Heart left ventricle (tissue), 16 donors: ENCODE data around the gene SPTBN2. TPM values are rescaled to one million over a fixed set of nuclear protein-coding genes. Genes with fewer than 3 reads are reported as not detected.

Experiments used
- ATAC-seq, 4 donors: fragments of 200-7000 bp; cut with Tn5 transposase; one replicate each; pipeline ENCODE4 v1.9.1; 2020 to 2022; ENCODE audit warnings: moderate library complexity in 4 of 4, mild to moderate bottlenecking in 3 of 4, moderate number of reproducible peaks in 1 of 4
- DNase-seq, 5 donors: peaks; one replicate each; pipeline ENCODE4 v3.0.0-alpha.2; 2020
- H3K27ac ChIP-seq, 12 donors: fragments of 200-600 bp; sonication (generic) in 4 of 12; one replicate each; pipeline versions ENCODE4 v1.5.0 to v1.8.0; 2016 to 2022; ENCODE audit warnings: mild to moderate bottlenecking in 2 of 12
- H3K27me3 ChIP-seq, 9 donors: fragments of 200-600 bp; sonication (generic) in 2 of 9; one replicate each; pipeline versions ENCODE4 v1.5.1 to v1.8.0; 2016 to 2022; ENCODE audit warnings: mild to moderate bottlenecking in 3 of 9
- H3K36me3 ChIP-seq, 9 donors: fragments of 200-600 bp; sonication (generic) in 2 of 9; one replicate each; pipeline versions ENCODE4 v1.5.0 to v1.8.0; 2018 to 2022; ENCODE audit warnings: mild to moderate bottlenecking in 2 of 9
- H3K4me1 ChIP-seq, 12 donors: fragments of 200-600 bp; sonication (generic) in 4 of 12; one replicate each; pipeline versions ENCODE4 v1.5.0 to v1.8.0; 2016 to 2022; ENCODE audit warnings: mild to moderate bottlenecking in 3 of 12
- H3K4me3 ChIP-seq, 12 donors: fragments of 200-600 bp; sonication (generic) in 4 of 12; one replicate each; pipeline versions ENCODE4 v1.5.0 to v1.8.0; 2017 to 2022; ENCODE audit warnings: mild to moderate bottlenecking in 9 of 12, moderate library complexity in 4 of 12
- H3K9me3 ChIP-seq, 12 donors: fragments of 200-600 bp; sonication (generic) in 4 of 12; one replicate each; pipeline versions ENCODE4 v1.5.0 to v1.8.0; 2016 to 2022; ENCODE audit warnings: mild to moderate bottlenecking in 1 of 12
- CTCF ChIP-seq, 12 donors: fragments of 200-600 bp; sonication (generic) in 4 of 12; IDR thresholded peaks; one replicate each; pipeline versions ENCODE4 v1.5.0 to v1.8.0; 2018 to 2022; ENCODE audit warnings: antibody characterized with exemption in 12 of 12, mild to moderate bottlenecking in 5 of 12
- POLR2A ChIP-seq, 2 donors: fragments of 450-650 bp; IDR thresholded peaks; one replicate each; pipeline ENCODE4 v1.6.1; 2017; ENCODE audit warnings: antibody characterized with exemption in 2 of 2, mild to moderate bottlenecking in 2 of 2, moderate library complexity in 2 of 2
- whole genome bisulfite sequencing, 4 donors: extraction: QIAGEN DNeasy Blood & Tissue Kit in 2 of 4; methylation state at CpG; one replicate each; pipeline versions ENCODE4 v1.1.5 to v1.1.7; 2013 to 2018; 5-methylcytosine and 5-hydroxymethylcytosine counted together
- intact Hi-C, 10 donors: fragments of 100-400 bp; cut with DNase I; formaldehyde crosslinking; loops; one replicate each; pipeline versions ENCODE4 v1.11.1 to v1.14.2; 2022
- polyA plus RNA-seq, 2 donors: library from polyadenylated mRNA; stranded (reverse); fragments of 200-250 nt; gene quantifications; one replicate each; pipeline ENCODE4 v1.2.3, GENCODE V29; 2013
- total RNA-seq, 9 donors: library from RNA; depleted of rRNA in 2 of 9; stranded (reverse); fragments of >200 nt in 2 of 9; fragmentation: NEBNext Ultra II Directional in 3 of 9; extraction: Animal tissue kit (Norgen Biotek cat#: 25700) in 3 of 9; gene quantifications; one replicate each; pipeline versions ENCODE4 v1.1.0 to v1.2.4, GENCODE V29; 2016 to 2023
- donor health status: ischemic (EF 13 %, LVEDD 7.1; RV severe dilation, severe dysfunction).
- donor health status: healthy with polysubstance abuse.
- donor health status: DM: no; HTN: yes; CAD: no.
- donor health status: DM: no; HTN: no; CAD: no.
- donor health status: ischemic (EF 25% LVEDD 6.9; RV normal size, moderate dysfunction).
- donor health status: ischemic (EF 25% LVEDD 5.7; RV mildly dilated, moderate dysfunction).
- donor health status: healthy.
- donor health status: DM: yes; HTN: yes; CAD: no.
- donor health status: ischemic (EF 35%, LVEDD 5.7; RV mildly dilated, moderate dysfunction).
- donor health status: nonischemic (EF 11% LVEDD 7.7; RV severe dilation, severe dysfunction).
- donor health status: DM: yes; HTN: yes; CAD: no.
- donor health status: PGD.
- donor health status: ischemic (EF 29% LVEDD 5.4; RV normal size, mild dysfunction).
- donor health status: nonischemic (EF 23%, LVEDD 6.1; RV moderate dilation, normal function).

SPTBN2 gene
- total and polyA plus RNA-seq, 11 donors = 0.30 to 3.1 (median 0.88) TPM

- Histone ChIP-seq H3K27me3 (no peaks in the 10 kb centered on the region), H3K4me1 (no peaks in the 10 kb centered on the region), H3K4me3 (no peak overlapping the region), H3K9me3 (no peaks in the 10 kb centered on the region), H3K36me3 (no peaks in the 10 kb centered on the region), H3K27ac (no peak overlapping the region)
- WGBS, 4 donors = 93 to 99% (median 97%) methylated on average over 2 of the region's 2 CpGs
- DNase-seq (no peak), ATAC-seq (no peak)
- intact Hi-C loops = loop anchor here in 1 of 10 donors (5.0 kb wide), 1 partner anchor 277 kb away; no protein-coding TSS in a partner anchor
- TF ChIP-seq POLR2A (IDR thresholded peaks at IDR 0.05) (no peak), CTCF (IDR thresholded peaks at IDR 0.05) (no peak)
These were observed 44.4 kb downstream of the SPTBN2 start for GRCh38 chr11:66684635-66685034.

- intact Hi-C loops = no loop called here
These were observed 45.1 kb downstream of the SPTBN2 start for GRCh38 chr11:66683877-66684276.

GRCh38 chr11:66680966-66681645 lies 47.9 kb downstream of the SPTBN2 start:
- intact Hi-C loops = no loop called here

More at GRCh38 chr11:66683877-66684276, 45.1 kb downstream of the SPTBN2 start:
- Histone ChIP-seq H3K27ac (no peak overlapping the region), H3K27me3 (no peaks in the 10 kb centered on the region), H3K4me3 (no peak overlapping the region), H3K9me3 (no peaks in the 10 kb centered on the region), H3K4me1 (peaks cover 0 to 1% (median 0%) of the 10 kb centered on the region in 12 donors), H3K36me3 (no peaks in the 10 kb centered on the region)
- TF ChIP-seq CTCF (IDR thresholded peaks at IDR 0.05) (no peak), POLR2A (IDR thresholded peaks at IDR 0.05) (no peak)
- ATAC-seq = no peak
- WGBS, 4 donors = 84 to 89% (median 88%) methylated on average over 7 to 8 of the region's 8 CpGs
- DNase-seq = no peak

More at GRCh38 chr11:66680966-66681645, 47.9 kb downstream of the SPTBN2 start:
- TF ChIP-seq CTCF (IDR thresholded peaks at IDR 0.05) = no peak
- TF ChIP-seq POLR2A (IDR thresholded peaks at IDR 0.05) = no peak
- no peak overlapping the region for H3K4me3 ChIP-seq
- DNase-seq (no peak), ATAC-seq (no peak)
- H3K27ac ChIP-seq = no peak overlapping the region
- peaks cover 0 to 18% (median 14%) of the 10 kb centered on the region in 12 donors for H3K4me1 ChIP-seq
- H3K27me3 ChIP-seq = no peaks in the 10 kb centered on the region
- WGBS, 4 donors = 90 to 92% (median 91%) methylated on average over 7 of the region's 7 CpGs
- no peaks in the 10 kb centered on the region for H3K9me3 ChIP-seq
- H3K36me3 ChIP-seq = peaks cover 0 to 3% (median 0%) of the 10 kb centered on the region in 9 donors
